BJ (cell line): ENCODE measurements around the gene FAM114A2. TPM values are rescaled to one million over a fixed set of nuclear protein-coding genes. Genes with fewer than 3 reads are reported as not detected.

Experiments
- CTCF ChIA-PET: fragments of 350-600 bp; formaldehyde crosslinking; extraction: SDS; loops from one replicate; lab custom pipeline; 2021; ENCODE audit warnings: antibody characterized with exemption, inconsistent platforms; lab: Yijun Ruan, JAX
- POLR2A ChIA-PET: fragments of 300-600 bp; sonication (Branson Sonifier 250); formaldehyde crosslinking; extraction: SDS; loops from one replicate; lab custom pipeline; 2021; ENCODE audit warnings: antibody characterized with exemption; lab: Charles Lee
- DNase-seq: peaks from one replicate; pipeline ENCODE4 v3.0.0-alpha.2; 2011; ENCODE audit warnings: low read depth
- H3K27me3 ChIP-seq: 2 replicates; pipeline ENCODE4 v1.6.0; 2011; ENCODE audit warnings: low read length; ENCODE audit not compliant: control insufficient read depth, insufficient read depth
- H3K36me3 ChIP-seq: 2 replicates; pipeline ENCODE4 v1.5.1; 2011; ENCODE audit warnings: low read length; ENCODE audit not compliant: control insufficient read depth, insufficient read depth
- H3K4me3 ChIP-seq: 2 replicates; pipeline ENCODE4 v1.5.1; 2011; ENCODE audit warnings: low read depth, mild to moderate bottlenecking, control low read depth, low read length
- CTCF ChIP-seq: IDR thresholded peaks from 2 replicates; pipeline ENCODE4 v1.5.1; 2011; ENCODE audit warnings: low read depth, mild to moderate bottlenecking, control low read depth, inconsistent platforms, low read length, moderate library complexity; ENCODE audit not compliant: insufficient read depth
- polyA plus RNA-seq: library from polyadenylated mRNA; depleted of rRNA; stranded (reverse); fragments of >200 nt; gene quantifications from 2 replicates; pipeline ENCODE4 v1.2.3, GENCODE V29; 2011

Gene FAM114A2
- polyA plus RNA-seq, 1 experiment: 12.1 TPM

- DNase-seq: no peak
- H3K27me3 ChIP-seq: no peaks in the 10 kb centered on the region
- ChIA-PET POLR2A (no interaction called here), CTCF (interaction anchor here (0.6 to 10.5 kb wide), 2 partner anchors 16 to 529 kb away, joined by 3 to 66 read pairs; no protein-coding TSS in a partner anchor)
- H3K4me3 ChIP-seq: no peak overlapping the region
- peaks cover 2% of the 10 kb centered on the region; the same call in 1 of the 2 replicates for H3K36me3 ChIP-seq
- TF ChIP-seq CTCF: no peak
These were observed 47.5 kb downstream of the FAM114A2 start for GRCh38 chr5:153991168-153991567.

GRCh38 chr5:153988510-153988909, 50.2 kb downstream of the FAM114A2 start:
- CTCF ChIA-PET: interaction anchor here (0.8 to 10.5 kb wide), 2 partner anchors 13 to 24 kb away, joined by 3 to 66 read pairs; no protein-coding TSS in a partner anchor
- TF ChIP-seq CTCF: no peak
- POLR2A ChIA-PET: no interaction called here
- no peak for DNase-seq
- Histone ChIP-seq H3K4me3 (no peak overlapping the region), H3K36me3 (peaks cover 2% of the 10 kb centered on the region; the same call in 1 of the 2 replicates), H3K27me3 (no peaks in the 10 kb centered on the region)

GRCh38 chr5:153987301-153987700, 51.4 kb downstream of the FAM114A2 start:
- no peak for TF ChIP-seq CTCF
- Histone ChIP-seq H3K4me3 (no peak overlapping the region), H3K27me3 (no peaks in the 10 kb centered on the region), H3K36me3 (no peaks in the 10 kb centered on the region)
- ChIA-PET POLR2A (no interaction called here), CTCF (interaction anchor here (1.7 to 10.5 kb wide), 2 partner anchors 12 to 23 kb away, joined by 5 to 66 read pairs; no protein-coding TSS in a partner anchor)
- no peak for DNase-seq

GRCh38 chr5:153985498-153985897, 53.2 kb downstream of the FAM114A2 start:
- ChIA-PET POLR2A (no interaction called here), CTCF (interaction anchor here (1.7 to 10.5 kb wide), 2 partner anchors 10 to 21 kb away, joined by 5 to 66 read pairs; no protein-coding TSS in a partner anchor)
- Histone ChIP-seq H3K27me3 (no peaks in the 10 kb centered on the region), H3K36me3 (no peaks in the 10 kb centered on the region), H3K4me3 (no peak overlapping the region)
- no peak for TF ChIP-seq CTCF
- DNase-seq: no peak

- no peak for TF ChIP-seq CTCF
- Histone ChIP-seq H3K27me3 (no peaks in the 10 kb centered on the region), H3K36me3 (no peaks in the 10 kb centered on the region), H3K4me3 (no peak overlapping the region)
- no peak for DNase-seq
- ChIA-PET POLR2A (no interaction called here), CTCF (interaction anchor here (10.5 kb wide), 1 partner anchor 9 kb away, joined by 66 read pairs; no protein-coding TSS in a partner anchor)
These were observed 54.8 kb downstream of the FAM114A2 start for GRCh38 chr5:153983885-153984284.
